NCI-H2029 (cell line): Measurements from ENCODE around the gene TPGS2.
"Not testable (repeated sequence)": the region's sequence is repeated elsewhere in the genome, so short reads cannot be mapped to it uniquely, and the experiment has no call there.

Source experiments
- DNase-seq: peaks from one replicate; lab custom pipeline; 2025; lab: John Stamatoyannopoulos, UW

TPGS2 gene

DNA sequence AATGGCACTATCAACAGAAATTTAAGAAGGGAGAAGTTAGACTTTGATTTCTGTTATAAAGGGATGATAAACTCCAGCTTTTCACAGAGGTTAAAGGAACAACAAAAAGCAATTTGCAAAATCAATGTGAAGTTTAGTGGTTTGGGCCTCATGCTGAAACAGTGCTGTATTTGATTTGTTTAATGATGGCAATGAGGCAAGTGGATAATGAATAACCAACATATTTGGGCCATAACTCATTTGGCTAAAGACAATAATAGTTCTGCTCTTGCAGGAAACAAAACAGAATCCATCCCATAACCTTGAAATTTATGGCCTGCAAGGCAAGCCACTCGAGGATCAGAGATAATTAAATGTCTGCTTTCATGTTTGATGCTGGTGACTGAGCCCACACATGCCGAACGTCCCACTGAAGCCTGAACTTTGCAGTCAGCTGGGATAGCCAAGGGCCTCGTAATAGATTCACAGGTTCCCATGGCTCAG is 56.5 kb downstream of the TPGS2 start:
- no peak for DNase-seq

DNA sequence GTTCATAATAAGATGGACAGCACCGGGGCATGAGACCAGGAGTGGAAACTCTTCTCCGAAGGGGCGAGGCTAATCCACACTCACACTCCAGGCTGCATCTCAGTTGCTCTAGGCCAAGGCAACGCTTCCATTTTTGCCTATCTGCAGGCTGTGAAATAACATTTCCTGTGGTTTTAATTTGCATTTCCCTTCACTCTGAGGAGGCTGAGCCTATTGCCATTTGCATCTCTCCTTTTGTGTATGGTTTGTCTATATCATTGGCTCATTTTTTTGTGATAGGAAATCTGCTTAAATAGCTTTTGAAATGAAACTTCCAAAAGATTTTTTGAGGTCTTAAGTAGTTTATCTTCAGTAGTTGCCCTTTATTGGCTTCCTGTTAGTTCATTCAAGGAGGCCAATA is 57.6 kb downstream of the TPGS2 start:
- DNase-seq, result no peak

GRCh38 chr18:36770315-36770946 is 58.4 kb downstream of the TPGS2 start:
- no peak for DNase-seq

- no peak for DNase-seq
Observed at GRCh38 chr18:36769611-36770314, 59.0 kb downstream of the TPGS2 start.

DNA sequence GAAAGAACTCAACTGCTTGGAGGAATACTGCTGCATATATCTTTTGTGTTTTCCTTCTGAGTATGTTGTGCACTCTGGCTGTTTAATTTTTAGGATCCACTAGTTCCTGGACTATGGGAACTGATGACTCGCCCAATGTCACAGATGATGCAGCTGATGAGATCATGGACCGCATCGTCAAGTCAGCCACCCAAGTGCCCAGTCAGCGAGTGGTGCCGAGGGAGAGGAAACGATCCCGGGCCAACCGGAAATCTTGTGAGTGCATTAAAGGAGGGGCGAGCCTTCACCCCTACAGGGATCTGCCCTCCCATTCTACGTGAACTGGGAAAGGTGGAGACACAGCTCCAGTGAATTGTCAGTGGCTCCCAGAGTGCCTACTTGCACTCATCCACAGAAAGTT is 59.6 kb downstream of the TPGS2 start:
- no peak for DNase-seq

- DNase-seq, result no peak
Observed at GRCh38 chr18:36766836-36767235, 62.0 kb downstream of the TPGS2 start.

DNA sequence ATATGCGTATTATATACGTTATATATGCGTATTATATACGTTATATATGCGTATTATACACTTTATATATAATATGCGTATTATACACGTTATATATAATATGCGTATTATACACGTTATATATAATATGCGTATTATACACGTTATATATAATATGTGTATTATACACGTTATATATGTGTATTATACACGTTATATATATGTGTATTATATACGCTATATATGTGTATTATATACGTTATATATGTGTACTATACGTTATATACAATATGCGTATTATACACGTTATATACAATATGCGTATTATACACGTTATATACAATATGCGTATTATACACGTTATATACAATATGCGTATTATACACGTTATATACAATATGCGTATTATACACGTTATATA is 65.8 kb downstream of the TPGS2 start:
- not testable (repeated sequence) for DNase-seq

DNA sequence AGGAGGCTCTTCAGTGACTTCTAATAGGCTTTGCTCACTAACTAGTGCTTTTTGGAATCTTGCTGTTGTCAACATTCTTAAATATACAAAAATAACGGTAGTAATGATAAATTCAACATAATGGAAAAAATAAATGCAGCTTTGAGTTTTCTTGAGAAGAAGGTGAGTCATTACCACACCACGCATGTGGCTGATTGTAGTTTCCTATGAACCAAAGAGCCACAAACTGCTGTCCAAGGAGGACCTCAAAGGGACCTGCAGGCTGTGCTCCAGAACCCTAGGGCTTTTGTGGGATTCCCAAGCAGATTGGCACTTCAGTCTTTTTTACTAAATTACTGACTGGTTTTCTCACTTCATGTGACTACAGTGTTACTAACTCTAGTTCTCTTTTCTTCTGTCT is 66.7 kb downstream of the TPGS2 start:
- DNase-seq, result no peak

GRCh38 chr18:36761186-36761698 is 67.6 kb downstream of the TPGS2 start:
- DNase-seq, result no peak

DNA sequence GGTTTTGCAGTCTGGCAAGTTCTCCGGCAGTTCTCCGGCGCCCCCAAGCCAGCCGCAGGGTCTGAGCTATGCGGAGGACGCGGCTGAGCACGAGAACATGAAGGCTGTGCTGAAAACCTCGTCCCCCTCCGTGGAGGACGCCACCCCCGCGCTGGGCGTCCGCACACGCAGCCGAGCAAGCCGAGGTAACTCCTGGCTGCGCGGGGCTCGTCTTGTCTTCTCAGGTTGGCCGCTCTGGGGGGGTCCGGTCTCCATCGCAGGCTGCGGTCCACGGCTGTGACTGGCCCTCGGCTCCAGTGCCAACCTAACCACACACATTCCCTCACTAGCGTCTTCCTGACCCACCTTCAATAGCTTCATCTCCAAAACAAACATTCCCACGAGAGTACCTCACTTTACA is 68.2 kb downstream of the TPGS2 start:
- no peak for DNase-seq

DNA sequence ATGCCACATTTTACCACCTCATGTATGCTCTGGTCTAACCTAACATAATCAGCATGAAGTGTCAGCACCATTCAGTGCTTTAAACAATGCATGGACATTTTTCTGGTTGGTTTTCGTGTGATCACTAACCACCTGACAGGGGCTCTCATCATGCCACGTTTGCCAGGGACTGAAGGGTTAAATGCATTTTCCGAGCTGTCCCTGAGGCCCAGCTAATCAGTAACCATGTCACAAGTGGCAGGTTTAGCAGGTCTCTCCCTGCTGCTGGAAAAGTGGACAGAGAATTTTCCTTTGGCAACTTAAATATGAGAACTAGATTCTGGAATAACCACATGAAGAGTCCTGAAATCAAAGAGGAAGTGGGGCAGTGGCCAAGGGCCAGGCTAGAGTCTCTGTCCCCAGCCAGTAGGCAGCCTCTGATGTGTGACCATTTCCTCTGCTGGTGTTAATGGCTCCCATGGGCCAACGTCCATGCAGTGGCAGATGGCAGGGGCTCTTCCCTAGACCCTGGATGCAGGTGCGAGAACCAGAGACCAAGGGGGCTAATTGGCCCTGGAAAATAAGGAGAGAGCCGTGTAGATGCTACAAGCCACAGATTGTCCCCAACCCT is 69.5 kb downstream of the TPGS2 start:
- no peak for DNase-seq

DNA sequence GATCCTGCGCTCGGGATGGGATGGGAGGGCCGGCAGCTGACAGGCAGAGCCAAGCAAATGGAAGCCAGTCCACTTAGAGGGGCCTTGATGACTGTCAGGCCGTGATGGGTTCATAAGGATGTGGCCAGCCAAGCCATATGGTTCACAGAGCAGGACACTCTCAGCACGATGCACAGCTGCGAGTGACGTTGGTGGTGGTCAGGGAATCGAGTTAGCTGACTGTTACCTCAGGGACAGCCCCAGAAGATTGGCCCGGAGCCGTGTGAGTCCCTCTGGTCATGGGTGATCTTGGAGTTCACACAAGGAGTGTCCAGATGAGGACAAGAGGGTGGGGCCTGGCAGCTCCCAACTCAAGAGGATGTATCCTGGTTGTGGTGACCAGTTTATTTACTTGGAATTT is 70.2 kb downstream of the TPGS2 start:
- DNase-seq, result no peak

GRCh38 chr18:36757991-36758390 is 70.8 kb downstream of the TPGS2 start:
- no peak for DNase-seq

DNA sequence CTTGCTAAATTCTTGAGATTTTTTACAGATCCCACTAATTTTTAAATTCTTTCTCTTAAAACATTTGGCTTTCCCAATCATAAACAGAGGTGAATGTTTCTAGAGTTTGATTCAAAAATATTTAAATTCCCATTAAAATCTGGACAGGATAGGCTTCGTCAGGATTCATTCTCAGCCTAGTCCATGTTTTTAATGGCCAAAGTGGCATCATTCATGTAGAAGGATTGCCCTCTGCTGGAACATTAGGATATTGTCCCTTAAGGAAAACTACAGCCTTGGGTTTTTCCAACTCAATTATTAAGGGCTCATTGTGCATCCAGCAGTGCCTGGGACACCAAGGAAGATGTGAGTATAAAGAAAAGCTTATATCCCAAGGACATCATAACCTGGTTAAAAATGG is 71.7 kb downstream of the TPGS2 start:
- DNase-seq, result peak; percentile 18

GRCh38 chr18:36756242-36756641 is 72.6 kb downstream of the TPGS2 start:
- no peak for DNase-seq

- no peak for DNase-seq
Observed at GRCh38 chr18:36752929-36753865, 75.6 kb downstream of the TPGS2 start.

DNA sequence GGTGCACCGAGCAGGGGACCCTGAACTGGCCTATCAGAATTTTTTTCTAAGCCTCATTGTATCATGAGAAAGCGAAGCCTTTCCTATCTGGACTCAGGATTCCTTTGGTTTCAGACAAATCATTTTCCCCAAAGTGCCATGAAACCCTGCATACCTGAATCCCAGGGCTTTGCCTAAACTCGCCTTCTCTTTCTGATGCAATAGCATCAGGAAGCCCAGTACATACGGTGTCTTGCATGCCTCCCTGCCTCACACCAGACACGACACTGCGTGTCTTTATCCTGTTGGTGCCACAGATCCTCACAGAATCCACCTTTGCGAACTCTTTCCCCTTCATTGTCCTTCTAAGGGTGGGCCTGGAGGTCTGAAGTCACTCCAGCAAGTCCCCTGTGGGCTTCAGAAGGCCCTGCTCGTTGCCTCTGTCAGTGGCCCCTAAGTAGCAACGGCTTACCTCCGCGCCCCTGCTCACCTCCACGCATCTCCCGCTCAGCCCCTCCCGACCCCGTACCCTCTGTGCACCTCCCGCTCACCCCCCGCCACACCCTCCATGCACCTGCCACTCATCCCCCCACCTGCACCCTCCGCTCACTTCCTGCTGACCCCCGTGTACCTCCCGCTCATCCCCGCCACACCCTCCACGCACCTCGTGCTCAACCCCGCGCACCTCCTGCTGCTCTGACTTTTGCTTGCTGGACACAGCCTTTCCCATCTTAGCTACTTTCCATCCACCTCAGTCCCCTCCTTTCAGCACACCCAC is 83.4 kb downstream of the TPGS2 start:
- no peak for DNase-seq

DNA sequence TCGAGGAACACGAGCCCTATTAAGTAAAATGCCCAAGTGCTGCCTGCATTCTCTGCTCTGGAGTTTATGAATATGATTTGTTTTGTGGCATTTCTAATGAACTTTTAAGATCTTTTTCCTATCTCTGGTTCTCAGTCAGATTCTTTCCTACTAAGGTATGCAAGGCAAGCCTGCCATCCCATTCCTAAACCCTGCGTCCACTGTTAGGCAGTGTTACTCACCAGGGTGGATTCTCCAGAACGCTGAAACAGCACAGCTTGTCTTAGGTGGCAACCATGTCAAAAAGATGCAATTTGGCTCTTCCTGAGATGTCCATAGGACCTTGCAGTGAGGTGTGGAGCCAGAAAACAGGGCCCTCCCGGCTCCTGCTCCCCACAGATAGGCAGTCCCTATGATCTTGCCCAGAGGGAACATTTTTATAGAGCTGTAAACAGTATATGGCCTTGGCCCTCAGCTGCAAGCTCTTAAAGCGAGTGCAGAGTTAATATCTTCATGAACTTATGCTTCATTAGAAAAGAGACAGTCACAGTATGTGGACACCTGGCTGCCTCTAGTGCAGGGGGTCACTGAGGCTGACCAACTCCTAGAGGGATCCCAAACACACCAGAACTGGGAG is 84.4 kb downstream of the TPGS2 start:
- no peak for DNase-seq
